NCI-H82 (cell line): ENCODE data around the gene FUS.

Source experiments
- DNase-seq: peaks from one replicate; lab custom pipeline; 2025; lab: John Stamatoyannopoulos, UW

Gene FUS

GRCh38 chr16:31202414-31203375 is 22.8 kb downstream of the FUS start, which contains the start of gene PYCARD:
PYCARD (minus strand) TSS chr16:31202760; CDS start chr16:31202690, 70 bp downstream.
- DNase-seq = no peak

GRCh38 chr16:31204871-31205666 is 25.1 kb downstream of the FUS start:
- no peak for DNase-seq

- no peak for DNase-seq
Measured at GRCh38 chr16:31206776-31207175, 26.8 kb downstream of the FUS start.

GRCh38 chr16:31213342-31213741 is 33.4 kb downstream of the FUS start:
- no peak for DNase-seq

- DNase-seq = no peak
Measured at GRCh38 chr16:31213877-31214707, 34.2 kb downstream of the FUS start, which contains the start of gene TRIM72. TRIM72 (plus strand) TSS chr16:31214119; CDS start chr16:31214739, 620 bp downstream.

GRCh38 chr16:31214708-31215286 is 34.9 kb downstream of the FUS start:
- no peak for DNase-seq

- peak; percentile 45 for DNase-seq
Measured at GRCh38 chr16:31215287-31216162, 35.6 kb downstream of the FUS start.

- no peak for DNase-seq
Measured at GRCh38 chr16:31216422-31217135, 36.6 kb downstream of the FUS start, which contains the start of gene PYDC1. PYDC1 (minus strand) TSS chr16:31217135; CDS start chr16:31217028, 107 bp downstream.

- DNase-seq = no peak
Measured at GRCh38 chr16:31217136-31217530, 37.2 kb downstream of the FUS start.

- DNase-seq = no peak
Measured at GRCh38 chr16:31219154-31219741, 39.3 kb downstream of the FUS start.

- no peak for DNase-seq
Measured at GRCh38 chr16:31221357-31222160, 41.6 kb downstream of the FUS start.

- DNase-seq = no peak
Measured at GRCh38 chr16:31223044-31223443, 43.1 kb downstream of the FUS start.

- DNase-seq = no peak
Measured at GRCh38 chr16:31224092-31224955, 44.4 kb downstream of the FUS start.

- no peak for DNase-seq
Measured at GRCh38 chr16:31225193-31225592, 45.3 kb downstream of the FUS start.

- DNase-seq = no peak
Measured at GRCh38 chr16:31228206-31228605, 48.3 kb downstream of the FUS start.

- DNase-seq = no peak
Measured at GRCh38 chr16:31229501-31229900, 49.6 kb downstream of the FUS start.

GRCh38 chr16:31238041-31238440 is 58.1 kb downstream of the FUS start:
- no peak for DNase-seq
